GM03348 (cell line): ENCODE measurements around the gene CACNA1I.
A peak's percentile ranks its signal among the peaks of the same experiment; 100 is the strongest.

ENCODE experiments used
- DNase-seq: peaks from one replicate; pipeline ENCODE4 v3.0.0; 2012; ENCODE audit warnings: low spot score

Gene CACNA1I

DNA sequence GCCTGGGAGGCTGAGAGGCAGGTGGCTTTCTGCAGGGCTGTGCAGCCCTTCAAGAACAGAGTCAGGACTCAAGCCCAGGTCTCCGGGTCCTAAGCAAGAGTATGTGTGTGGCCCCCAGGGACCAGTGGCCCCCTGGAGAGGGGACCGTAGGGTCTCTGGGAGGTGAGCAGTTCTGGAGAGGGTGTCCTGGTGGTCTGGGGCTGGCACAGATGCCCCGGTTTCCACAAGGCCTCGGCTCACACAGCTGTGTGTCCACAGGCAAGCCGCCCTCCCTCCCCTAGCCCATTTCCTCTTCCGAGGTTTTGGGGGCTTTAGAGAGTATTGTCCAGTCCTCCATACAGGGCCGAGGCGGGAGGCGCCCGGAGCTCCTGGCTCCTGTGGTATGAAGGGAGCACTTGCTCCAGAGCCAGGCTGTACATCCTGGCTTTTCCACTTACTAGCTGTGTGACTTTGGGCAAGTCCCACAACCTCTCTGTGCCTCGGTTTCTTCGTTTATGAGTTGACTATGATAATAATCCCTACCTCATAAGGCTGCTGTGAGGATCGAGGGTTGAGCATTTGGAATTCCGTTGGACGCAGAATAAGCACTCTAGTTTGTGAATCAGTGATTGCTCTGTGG, 34.6 kb upstream of the CACNA1I start:
- DNase-seq, result no peak

DNA sequence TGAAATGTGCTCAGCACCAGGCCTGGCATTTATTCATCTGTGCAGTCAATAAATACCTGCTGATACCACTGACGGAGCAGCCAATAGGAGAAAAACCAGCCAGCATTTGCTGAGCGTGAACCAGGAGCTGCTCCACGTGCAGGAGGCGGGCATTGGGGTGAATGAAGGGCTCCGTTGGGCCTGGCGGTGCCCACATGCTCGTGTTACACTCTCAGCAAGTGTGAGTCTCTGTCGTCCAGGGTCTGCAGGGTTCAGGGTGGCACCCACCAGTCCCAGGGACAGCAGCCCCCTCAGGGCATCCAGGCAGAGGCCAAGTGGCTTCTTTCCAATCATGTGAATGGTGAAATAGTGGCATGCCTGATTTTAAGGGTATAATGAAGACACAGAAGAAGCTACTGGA, 33.8 kb upstream of the CACNA1I start:
- no peak for DNase-seq

DNA sequence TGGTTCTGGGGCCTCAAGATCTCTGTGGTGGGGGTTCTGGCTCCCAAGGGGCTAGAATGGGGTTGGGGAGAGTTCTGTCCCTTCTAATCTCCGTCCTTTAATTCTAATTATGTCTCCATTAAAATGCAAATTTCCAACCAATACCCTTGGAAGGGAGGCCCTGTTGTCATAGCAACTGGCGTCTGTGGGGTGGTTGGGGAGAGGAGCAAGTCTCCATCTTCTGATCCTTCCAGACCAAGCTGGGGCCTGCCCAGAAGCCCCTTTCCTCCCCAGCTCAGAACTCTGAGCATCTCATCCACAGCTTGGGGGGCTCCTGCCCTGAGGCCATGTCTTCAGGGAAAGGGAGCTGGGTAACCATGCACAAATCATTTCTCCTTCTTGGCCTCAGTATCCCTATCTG, 32.6 kb upstream of the CACNA1I start:
- DNase-seq, result no peak

DNA sequence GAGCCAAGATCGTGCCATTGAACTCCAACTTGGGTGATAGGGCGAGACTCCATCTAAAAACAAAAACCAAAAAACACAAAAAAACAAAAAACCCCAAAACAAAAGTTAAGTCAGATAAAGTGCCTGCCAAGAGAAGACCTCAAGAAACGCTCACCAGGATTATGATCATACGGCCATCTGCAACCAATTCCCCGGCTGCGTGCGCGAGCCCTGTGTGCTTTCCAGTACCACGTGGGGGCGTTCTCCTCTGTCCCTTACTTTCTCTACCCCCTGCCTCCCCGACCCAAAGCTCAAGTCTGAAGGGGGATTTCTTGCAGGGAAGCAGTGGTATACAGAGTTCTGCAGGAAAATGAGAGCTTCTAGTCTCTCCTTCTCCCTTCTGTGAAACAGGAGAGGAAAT, 27.5 kb upstream of the CACNA1I start:
- DNase-seq, result peak; percentile 50

DNA sequence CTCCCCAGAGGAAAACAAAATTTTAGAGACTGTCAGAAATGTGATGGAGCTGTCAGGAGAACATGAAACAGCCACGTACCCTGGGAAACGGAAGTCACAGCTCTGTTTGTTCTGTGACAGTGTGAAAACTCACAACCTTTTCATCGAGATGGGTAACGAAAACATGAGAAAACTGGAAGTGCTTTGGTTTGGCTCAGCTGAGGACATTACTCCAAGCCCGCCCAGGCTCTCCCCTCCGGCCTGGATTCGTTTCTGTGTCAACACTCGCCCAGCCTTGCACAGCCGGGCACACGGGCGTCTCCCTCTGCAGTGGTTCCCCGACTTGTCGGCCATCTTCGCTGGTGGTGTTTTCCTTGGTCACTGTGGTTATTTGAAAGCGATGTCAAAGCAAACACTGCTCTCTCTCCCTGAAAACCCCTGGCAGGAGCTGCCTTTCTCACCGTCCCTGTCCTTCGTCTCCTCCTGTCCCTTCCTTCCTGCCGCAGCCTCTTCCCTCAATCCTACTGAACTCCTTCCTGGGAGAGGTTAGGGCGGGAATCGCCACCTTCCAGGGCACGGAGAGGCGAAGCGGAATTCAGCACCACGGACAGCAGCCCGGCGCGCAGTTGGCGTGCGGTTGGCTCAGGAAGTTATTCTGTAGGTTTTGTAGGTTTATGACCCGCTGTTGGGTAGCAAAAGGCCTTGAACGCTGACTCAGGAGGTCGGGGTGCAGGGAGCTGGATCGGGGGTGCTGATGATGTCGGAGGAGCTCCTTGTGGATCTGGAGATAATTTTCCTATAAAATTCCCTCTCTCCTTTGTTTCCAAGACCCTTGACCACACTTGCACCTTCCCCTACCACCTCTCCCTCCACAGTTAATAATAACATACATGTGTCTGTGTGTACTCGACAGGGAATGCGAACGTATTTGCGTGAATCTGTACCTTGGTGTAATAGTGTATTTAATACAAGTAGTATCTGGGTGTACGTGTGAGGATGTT, 24.9 kb upstream of the CACNA1I start:
- DNase-seq, result peak; percentile 62

DNA sequence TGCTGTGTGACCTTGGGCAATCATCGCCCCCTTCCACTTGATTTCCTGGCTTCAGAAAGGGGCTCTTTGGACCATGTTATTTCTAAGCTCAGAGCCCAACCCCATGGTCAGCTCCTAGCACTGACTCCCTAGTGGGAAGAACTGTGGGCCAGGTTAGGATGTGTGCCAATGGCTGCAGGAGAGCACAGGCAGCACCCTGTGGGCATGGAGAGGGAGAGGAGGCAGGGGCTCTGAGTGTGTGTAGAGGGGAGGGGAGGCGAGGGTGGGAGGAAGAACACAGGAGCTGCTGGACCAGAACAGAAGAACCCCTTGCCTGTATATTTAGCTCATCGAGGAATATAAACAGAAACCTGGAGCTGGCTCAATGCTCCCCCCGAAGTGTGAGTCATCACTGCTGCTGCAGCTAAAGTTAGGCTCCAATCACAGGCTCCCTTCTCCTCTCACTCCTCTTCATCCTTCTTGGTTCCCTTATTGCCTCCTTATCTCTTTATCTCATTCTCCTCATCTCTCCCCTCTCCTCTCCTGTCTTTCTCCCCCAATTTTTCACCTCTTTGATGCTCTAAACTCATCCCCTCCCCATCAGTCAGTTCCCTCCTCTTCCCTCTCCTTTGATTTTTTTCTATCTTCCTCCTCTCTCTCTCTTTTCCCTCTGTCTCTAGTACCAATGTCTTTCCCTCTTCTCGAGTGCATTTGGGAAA, 23.5 kb upstream of the CACNA1I start:
- no peak for DNase-seq

DNA sequence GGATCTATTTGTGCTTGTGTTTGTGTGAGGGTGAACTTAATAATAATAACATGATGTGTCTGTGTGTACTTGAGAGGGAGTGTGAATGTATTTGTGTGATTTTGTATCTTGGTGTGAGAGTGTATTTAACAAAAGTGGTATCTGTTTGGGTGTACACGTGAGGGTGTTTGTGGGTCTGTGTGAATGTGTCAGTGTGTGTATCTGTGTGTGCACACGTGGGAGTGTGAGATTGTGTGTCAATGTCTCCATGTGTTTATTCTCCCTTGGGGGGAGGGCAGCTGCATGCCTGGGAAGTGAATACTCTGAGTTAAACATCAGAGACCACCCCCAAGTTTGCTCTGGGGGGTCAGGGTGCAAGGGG, 23.0 kb upstream of the CACNA1I start:
- DNase-seq, result no peak

DNA sequence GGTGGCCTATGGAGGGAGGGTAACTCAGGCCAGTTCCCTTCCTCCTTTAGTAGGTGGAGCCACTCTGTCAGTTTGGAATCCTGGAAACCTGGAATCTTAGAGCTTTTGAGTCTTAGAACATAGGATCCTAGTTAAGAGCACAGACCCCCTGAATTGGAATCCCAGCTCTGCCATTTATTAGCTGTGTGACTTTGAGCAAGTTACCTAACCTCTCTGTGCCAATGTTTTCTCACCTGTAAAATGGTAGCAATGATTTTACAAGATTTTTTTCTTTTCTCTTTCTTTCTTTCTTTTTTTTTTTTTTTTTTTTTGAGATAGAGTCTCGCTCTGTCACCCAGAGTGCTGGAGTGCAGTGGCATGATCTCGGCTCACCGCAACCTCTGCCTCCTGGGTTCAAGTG, 17.1 kb upstream of the CACNA1I start:
- no peak for DNase-seq

DNA sequence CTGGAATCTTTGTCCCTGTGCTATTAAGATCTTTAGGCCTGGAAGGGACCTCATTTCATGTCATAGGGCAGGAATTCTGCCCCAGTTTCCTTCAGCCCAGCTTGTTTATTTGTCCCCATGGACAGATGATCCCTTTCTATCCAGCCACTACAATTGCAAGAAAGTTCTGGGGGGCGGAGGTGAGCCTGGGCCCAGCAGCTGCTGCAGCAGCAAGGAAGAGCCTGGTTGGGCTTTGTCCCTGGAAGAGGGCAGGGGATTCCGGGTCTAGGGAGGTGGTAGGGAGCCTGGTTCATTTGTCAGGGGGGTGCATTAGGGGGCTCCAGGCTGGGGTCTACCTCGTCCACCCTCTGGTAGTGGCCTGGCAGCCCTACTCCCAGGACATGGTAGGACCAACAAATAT, 16.4 kb upstream of the CACNA1I start:
- no peak for DNase-seq

DNA sequence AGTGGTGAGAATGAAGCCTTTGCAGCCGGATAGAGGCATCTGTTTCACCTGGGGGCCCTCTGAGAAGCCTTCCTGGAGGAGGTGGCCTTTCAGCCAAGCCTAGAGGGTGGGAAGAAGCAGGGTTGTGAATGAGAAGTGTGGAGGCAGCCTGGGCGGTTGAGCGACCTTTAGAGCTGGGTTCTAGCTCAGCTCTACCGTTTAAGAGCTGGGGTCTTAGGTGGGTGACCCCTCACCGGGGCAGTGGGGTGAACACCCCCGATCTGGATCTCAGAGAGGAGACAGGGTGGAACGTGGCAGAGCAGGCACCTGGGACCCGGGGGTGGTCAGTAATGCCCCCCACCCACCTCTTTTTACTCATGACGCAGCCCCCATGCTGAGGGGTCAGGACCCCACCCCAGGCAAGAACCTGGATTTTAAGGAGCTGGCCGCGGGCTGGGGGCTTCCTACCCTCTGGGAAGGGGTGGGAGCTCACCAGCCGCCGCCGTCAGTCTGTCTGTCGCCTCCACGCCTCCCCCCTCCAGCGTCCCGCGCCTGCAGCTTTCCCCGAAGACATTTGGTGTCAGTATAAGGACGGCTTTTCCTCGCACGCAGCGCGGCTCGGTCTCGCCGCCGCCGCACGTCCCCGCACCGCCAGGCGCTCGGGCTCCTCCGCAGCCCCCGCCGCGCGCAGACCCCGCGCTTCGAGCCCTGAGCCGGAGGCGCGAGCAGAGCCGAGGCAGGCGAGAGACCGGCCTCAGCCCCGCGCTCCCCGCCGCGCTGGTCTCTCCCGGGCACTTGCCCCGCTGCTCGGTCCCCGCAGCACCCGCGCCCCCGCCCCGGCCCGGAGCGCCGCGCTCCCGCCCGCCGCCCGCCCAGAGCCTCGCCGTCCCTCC, 13.3 kb upstream of the CACNA1I start:
- DNase-seq, result peak; percentile 47

DNA sequence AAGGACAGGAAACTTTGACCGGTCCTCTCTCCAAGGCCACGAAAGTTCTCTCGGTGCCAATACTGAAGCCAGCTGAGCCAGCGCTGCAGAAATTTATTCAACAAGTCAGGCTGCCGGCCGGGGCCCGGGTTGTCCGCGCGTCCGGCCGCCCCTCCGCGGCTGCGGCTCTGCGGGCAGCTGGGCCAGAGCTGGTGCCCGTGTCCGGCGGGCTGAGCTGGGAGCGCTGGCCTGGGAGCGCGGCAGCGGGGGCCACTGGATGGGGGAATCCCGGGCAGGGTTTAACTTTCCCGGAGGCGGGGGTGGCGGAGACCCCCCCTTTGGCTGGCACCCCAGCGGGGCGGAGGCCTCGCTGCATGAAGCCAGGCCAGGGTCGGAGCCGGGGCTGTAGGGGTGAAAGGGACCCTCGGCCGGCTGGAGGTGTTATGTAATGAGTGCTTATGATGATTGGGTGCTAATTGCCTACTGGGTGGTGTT, 12.3 kb upstream of the CACNA1I start:
- DNase-seq, result no peak

DNA sequence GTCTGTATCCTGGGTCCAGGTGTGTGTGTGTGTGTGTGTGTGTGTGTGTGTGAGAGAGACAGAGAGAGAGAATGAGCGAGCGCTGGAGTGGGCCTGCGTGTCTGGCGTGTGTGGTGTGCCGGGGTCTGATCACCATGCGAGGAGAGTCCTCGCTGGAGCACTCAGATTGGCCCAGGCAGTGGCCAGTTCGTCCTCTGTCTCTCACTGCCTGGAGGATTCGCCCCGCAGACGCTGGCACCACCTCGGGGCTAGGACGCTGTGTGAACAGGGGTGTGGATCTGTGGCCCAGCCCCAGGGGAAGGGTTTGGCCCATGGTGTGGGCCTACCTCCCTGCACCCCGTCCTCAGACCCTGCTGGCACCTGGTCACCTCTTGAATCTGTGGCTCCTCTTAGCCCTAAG, 11.6 kb upstream of the CACNA1I start:
- no peak for DNase-seq

DNA sequence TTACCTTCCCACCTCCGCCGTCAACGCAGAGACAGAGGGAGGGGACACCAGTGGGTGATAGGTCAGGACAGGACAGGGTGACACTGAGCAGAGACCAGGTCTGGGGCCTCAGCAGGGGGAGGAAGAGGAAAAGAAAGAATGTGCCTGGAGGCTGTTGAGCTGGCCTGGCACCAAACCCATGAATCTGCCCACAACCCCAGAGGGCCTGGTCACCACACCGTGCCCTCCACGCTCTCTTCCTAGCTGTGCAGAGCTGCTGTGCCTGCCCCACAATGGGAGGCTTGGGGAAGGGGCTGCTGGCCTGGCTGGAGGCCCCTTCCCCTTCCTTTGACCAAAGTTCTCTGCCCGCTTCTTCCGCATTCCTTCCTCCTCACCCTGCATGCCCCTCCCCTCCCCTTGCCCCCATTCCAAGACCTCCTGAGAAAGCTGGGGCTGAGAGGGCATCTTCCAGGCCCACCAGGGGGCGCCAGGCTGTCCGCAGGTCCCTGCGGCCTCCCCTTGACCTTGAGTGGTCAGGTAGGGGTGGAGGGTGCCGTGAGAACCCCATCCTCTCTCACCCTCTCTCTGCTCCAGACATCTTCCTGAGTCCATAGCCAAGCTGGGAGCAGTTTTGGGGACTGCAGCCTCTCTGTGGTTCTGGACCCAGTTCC, 11.0 kb upstream of the CACNA1I start:
- peak; percentile 38 for DNase-seq

DNA sequence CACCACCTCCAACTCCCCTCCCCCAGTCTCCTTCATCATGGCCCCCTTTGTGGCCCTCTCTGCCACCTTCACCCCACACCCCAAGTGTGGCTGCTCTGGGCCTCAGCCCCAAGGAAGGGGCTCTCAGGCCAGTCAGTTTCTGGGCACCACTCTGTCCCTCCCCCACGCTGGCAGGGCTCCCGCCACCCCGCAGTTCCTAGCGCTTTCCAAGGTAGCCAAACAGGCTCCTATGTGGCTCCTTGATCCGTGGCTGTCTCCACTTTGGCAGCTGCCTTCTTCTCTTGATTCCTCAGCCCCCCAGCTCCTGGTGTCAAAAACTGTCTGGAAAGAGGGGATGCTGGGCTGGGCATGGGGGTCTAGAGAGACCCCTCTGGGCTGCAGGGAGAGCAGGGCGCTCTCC, 10.4 kb upstream of the CACNA1I start:
- DNase-seq, result no peak

DNA sequence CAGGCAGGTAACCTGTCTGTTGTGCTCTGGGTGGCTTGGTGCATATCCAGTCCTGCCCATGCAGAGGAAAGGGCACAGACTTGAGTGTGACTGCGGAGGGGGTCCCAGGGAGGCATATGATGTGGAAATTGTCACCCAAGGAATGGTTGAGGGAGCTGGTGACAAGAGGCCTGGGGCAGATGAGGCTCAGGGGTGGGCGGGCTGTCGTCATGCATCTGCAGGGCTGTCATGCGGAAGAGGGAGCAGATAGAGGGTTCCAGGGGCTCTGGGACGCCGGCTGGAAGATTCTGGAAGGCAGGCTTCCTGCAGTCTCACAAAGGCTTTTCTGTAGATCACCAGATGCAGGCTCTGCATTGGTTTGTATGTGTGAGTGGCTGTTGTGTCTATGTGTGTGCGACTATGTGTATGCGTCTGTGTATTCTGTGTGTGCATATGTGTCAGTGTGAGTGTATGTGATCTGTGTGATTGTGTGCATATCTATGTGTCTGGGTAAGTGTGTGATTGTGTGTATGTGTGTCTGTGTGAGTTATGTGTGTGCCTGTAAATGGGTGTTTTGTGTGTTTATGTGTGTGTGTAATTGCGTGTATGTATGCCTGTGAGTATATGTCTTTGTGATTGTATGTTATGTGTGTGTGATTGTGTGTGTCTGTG, 7.6 kb upstream of the CACNA1I start:
- DNase-seq, result no peak

DNA sequence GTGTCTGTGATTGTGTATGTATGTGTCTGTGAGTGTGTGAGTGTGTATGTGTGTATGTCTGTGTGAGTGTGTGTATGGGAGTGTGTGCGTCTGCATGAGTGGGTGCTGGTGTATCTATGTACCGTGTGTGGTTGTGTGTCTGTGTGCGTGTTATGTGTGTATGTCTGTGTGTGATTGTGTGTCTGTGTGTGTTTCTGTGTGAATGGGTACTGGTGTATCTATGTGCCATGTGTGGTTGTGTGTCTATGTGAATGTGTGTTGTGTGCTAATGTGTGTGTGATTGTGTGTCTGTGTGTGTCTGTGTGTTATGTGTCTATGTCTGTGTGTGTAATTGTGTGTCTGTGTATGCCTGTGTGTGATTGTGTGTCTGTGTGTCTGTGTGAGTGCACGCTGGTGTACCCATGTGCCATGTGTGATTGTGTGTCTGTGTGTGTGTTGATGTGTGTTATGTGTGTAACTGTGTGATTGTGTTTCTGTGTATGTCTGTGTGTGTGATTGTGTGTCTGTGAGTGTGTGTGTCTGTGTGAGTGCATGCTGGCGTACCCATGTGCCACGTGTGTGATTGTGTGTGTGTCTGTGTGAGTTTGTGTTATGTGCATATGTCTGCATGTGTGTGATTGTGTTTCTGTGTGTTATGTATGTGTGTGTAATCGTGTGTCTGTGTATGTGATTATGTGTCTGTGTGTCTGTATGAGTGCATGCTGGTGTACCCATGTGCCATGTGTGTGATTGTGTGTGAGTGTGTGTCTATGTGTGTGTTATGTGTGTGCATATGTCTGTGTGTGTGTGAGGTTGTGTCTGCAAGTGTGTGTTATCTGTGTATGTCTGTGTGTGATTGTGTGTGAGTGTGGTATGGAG, 6.8 kb upstream of the CACNA1I start:
- DNase-seq, result no peak

DNA sequence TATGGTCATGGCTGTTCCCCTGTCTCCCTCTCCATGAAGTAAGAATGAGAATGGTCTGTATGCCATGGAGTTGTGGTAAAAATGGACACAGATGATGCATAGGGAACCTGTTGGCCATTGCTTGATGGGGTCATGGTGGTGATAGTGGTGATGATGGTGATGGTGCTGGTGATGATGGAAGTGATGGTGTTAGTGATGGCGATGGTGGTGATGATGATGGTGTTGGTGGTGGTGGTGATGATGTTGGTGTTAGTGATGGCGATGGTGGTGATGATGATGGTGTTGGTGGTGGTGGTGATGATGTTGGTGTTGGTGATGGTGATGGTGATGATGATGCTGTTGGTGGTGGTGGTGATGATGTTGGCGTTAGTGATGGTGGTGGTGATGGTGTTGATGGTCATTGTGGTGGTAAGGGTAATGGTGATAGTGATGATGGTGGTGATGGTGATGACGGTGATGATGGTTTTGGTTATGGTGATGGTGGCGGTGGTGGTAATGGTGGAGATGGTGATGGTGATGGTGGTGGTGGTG, 5.1 kb upstream of the CACNA1I start:
- no peak for DNase-seq

DNA sequence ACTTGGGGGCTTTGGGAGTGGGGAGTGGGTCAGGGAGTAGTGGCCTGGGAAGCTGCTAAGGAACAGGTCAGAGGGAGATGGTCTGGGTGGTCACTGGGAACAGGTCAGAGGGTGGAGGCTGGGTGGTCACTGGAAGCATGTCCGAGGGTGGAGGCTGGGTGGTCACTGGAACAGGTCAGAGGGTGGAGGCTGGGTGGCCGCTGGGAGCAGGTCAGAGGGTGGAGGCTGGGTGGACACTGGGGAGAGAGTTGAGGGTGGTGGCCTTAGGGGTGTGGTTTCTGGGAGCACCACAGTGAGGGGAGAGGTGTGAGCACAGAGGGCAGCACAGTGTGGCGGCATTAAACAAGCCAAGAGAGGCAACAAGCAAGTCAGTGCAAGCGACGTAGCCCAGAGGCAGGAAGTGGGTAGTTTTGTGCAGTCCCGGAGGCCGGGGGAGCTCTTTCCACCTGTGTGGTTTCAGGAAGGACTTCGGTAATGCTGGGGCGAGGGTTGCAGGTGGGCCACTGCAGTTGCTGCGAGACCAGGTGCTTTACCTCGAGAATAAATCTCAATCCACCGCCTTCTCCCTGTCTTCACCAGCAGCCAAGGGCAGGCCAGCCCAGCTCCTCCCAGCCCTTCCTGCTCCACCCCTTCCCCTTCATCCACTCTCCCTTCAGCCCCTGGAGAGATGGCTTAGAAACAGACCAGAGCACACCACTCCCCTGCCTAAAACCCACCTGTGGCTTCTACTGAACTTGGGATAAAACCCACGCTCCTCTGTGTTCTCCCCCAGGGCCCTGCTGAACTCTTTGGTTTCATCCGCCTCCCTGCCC, 3.2 kb upstream of the CACNA1I start:
- no peak for DNase-seq
